Stimulated activated CD4-positive, alpha-beta T cell treated with anti-CD3 and anti-CD28 coated beads, Interleukin-4, amount 100 ng/mL, for 48 hours (primary cell): ENCODE data around the gene THSD4.

Source experiments
- DNase-seq, 2 donors: peaks; one replicate each; pipeline ENCODE4 v3.0.0-alpha.2; 2020; ENCODE audit warnings: low read depth in 2 of 2

Gene THSD4

DNA sequence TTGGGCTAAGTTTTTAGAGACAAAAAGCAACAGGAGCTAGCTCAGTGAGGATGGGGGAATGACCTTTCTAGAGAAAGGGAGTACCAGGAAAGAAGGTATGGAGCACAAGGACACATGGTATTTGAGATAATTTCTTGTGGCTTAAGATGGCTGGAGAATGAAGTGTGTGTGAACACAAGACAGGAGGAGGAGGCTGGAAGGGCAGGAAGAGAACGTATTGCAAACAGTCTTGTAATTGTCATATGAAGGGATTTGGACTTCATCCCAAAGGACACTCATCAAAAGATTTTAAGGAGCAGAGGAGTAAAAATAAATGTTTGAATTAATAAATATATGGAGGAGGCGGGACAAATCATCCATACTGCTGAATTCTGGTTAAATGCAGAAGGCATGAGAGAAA is 426.5 kb downstream of the THSD4 start:
- DNase-seq: no peak

GRCh38 chr15:71542836-71543235 is 427.6 kb downstream of the THSD4 start:
- no peak for DNase-seq

GRCh38 chr15:71543413-71543812 is 428.1 kb downstream of the THSD4 start:
- DNase-seq: no peak

DNA sequence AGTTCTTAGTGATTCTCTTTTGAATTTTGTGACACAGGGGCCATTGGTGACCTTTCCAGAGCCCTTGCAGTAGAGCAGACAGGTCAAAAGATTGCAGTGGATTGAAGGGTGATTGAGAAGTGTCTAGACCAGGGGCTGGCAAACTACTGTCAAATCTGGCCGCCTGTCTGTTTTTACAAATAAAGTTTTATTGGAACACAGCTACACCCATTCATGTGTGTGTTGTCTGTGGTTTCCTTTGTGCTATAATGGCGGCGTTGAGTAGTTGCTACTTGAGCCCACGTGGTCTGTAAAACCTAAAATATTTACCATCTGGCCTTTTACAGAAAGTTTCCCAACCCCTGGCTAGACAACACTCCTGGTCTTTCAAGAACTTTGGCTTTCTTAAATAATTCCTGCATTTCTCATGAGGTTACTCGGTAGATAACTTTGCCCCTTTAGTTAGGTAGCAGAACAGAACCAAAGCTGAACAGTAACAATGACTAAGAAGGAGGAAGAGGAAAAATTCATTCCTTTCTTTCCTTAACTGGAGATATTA is 430.0 kb downstream of the THSD4 start:
- DNase-seq: no peak

DNA sequence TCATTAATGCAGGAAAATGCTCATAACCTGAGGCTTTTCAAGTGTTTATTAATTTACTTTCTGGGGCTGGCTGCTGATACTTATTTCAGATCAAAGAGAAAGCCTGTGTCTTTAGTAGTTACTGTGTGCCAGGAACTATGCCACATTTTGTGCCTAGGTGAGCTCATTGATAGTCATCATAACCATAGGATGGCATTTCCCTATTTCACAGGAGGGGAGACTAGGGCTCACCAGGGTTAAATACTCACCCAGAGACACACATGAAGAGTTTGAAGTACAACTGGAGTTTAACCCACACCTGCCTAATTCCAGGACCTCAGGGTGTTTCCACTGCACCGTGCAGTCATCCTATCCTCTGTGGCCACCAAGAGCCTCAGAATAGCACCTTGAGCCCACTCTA is 430.7 kb downstream of the THSD4 start:
- DNase-seq: no peak

- no peak for DNase-seq
These were observed 431.7 kb downstream of the THSD4 start for GRCh38 chr15:71547011-71547410.

DNA sequence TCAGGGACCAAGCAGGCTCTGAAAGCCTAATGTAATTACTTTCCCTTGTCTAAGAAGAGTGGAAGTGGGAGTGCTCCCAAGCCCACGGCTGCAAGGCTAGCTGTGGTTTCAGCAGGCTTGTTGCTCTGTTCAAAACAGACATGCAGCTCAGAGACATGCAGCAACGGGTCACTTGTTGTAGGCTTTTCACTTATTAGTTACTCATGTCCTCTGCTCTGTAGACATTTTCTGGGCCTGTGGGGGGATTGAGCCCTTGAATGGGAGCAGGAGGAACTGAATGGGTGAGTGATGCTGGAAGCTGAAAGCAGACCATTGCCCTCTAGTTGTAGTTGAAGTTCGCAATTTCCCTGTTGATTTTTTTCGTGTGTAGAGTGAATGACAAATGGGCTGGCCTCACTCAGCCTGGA is 433.1 kb downstream of the THSD4 start:
- DNase-seq: no peak

GRCh38 chr15:71549091-71549490 is 433.8 kb downstream of the THSD4 start:
- DNase-seq: no peak

DNA sequence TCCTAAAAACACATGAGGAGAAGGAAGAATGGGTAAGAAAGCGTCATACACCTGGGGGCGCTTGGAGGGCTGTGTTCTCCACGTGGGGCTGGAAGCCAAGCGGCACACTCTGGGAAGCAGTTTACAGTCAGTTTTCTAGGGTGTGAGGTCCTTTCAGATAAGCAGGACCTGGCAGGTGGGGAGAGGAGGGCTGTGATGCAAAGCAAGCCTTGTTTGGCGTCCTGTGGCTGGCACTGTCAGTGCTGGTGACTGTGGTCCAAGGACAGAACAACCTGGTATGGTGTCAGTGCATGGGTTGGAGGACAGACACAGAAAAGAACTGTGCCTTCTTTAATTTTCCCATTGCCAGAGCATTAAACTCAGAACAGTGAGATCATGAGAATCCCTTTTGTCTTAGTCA is 434.4 kb downstream of the THSD4 start:
- DNase-seq: no peak

GRCh38 chr15:71551566-71551965 is 436.3 kb downstream of the THSD4 start:
- DNase-seq: no peak

DNA sequence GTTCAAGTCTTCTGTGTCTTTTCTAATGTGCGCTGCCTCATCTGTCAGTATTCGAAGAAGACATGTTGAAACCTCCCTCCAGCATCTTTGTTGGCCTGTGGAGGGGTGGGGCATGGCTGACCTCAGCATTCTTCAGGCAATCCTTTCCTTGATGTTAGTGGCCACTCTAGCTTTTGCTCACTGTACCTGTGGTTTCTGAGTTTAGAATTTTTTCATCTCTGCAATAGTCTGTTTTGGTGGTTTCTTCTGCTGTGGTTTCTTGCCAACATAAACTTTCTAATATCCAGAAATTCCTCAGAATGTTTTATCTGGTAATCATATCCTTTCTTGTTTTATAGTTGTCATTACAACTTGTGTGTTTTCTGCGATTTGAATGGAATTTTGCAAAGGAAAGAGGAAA is 443.8 kb downstream of the THSD4 start:
- DNase-seq: no peak

DNA sequence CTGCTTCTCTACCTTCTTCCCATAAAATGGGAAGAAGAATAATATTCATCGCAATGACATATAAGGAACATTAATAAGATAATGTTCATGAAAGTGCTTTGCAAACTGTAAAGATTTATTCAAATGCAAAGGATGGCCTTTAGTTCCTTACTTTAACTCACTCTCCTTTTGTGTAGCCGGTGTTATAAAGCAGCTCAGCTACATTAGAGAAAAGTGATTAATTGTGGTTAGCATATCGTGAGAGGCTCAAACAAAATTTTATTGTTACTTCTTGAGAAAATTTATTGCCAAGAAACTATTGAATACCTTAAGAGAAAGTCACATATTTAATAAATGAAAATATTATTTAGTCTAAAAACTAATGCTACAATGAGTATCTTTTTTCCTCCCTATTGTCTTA is 444.3 kb downstream of the THSD4 start:
- no peak for DNase-seq

DNA sequence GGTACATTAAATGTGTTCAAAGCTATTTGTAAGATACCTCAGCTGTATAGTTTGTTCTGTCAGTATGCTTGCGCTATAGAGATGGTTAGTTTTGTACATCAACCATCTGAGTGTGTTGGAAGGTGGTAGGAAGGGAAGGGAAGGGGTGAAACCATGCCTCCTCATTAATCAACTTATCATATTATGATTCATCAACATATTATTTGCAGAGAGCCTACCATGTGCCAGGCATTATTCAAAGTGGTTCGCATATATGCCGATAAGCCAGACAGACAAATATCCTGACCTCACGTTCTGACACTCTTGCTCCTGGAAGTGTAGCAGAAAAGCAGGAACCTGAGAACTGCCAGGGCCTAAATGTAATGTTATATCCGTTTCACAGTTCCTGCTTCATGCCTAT is 447.0 kb downstream of the THSD4 start:
- no peak for DNase-seq

- DNase-seq: no peak
These were observed 448.9 kb downstream of the THSD4 start for GRCh38 chr15:71564217-71564616.

DNA sequence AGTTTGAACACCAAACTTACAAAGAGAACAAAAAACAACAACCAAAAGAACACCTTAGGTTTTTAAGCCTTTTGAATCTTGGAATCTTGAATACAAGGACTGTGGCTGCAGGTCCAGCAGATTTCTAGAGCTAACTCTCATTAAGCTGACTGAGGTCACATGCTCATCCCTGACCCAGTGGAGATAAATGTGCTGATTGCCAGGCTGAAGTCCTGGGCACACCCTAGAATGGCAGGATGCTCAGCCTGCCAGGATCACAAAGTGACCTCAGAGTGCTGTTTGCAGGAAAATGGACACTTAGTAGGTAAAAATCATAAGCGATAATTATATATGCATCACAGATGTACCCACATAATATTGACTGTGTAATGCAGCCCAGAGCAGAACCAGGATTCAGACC is 449.7 kb downstream of the THSD4 start:
- no peak for DNase-seq

- no peak for DNase-seq
These were observed 450.4 kb downstream of the THSD4 start for GRCh38 chr15:71565631-71566160.

DNA sequence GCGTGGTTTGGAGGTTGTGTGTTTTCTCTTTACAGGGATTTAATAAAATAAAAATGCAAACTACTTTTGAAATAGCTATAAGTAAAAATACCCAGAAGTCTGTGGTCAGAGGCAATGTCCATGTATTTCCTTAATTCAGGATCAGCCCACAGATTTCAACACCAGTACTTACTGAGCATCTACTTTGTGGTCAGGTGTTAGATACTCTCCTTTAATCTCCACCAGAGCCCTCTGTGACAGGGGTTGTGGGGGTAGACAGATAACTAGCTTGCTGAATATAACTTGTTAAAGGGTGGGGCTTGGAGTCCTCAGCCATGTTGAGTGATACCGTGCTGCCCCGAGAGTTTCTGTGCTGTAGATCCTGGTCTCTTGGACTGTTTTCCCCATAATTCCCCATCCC is 451.0 kb downstream of the THSD4 start:
- DNase-seq: no peak

GRCh38 chr15:71567173-71567572 is 451.9 kb downstream of the THSD4 start:
- DNase-seq: no peak

GRCh38 chr15:71568227-71568626 is 453.0 kb downstream of the THSD4 start:
- no peak for DNase-seq

DNA sequence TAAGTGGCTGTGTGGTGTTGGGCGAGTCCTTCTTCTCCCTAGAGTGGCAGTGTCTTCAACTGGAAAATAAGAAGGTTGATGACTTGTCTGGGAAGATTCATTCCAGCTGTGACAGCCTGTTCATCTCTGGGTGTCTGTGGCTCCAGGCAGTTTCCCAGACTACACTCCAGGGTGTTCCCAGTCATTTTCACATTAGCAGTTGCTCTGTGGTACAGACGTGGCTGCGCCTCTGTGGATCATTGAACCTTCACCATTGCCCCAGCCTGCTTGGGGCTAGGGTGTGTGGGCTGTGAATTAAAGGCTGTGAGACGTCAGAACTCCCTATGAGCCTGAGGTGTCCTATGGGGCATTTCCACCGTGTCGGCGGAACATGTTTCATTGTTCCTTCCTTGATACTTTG is 455.5 kb downstream of the THSD4 start:
- DNase-seq: no peak

DNA sequence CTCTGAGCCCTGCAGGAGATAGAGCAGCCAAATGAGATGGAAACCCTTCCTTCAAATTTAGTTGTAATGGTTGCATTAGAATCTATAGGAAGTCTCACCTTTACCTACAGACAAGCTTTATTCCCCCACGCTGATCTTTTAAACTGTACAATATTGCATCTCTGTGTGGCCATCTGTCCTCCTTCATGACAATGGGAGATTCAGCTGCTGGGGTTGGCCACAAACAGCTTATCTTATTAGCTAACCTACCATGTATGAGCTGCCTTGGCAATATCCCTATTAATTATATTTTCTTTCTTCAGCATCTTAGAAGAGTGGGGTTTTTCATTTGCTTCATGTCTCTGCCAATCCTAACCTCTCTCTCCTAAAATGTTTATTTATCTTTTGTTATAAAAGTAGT is 456.4 kb downstream of the THSD4 start:
- no peak for DNase-seq

DNA sequence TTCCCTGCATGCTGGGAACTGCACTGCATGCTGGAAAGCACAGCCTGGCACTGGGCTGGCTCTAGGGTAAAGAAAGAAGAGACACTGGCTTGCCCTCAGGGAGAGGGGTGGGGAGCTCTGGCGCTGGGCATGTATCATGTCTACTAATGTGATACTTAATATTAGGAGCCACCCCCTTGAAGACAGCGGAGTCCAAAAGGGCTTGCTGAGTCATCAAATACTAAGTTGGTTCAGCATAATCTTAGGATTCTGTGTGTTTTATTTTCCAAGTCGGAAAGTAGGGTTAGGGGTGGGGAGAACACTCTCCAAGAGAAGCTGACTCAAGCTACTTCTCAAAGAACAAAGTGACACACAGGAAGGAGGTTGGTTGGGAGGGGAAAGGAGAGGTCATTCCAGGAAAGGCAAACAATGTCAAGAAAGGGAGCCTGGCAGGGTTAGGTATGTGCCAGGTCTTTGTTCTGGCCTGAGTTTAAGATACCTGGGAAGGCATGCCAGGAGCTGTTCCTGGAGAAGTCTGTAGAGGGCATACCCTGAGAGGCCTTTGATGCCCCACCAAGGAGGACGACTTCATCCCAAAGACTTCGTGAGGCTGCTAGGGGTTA is 457.3 kb downstream of the THSD4 start:
- DNase-seq: no peak

DNA sequence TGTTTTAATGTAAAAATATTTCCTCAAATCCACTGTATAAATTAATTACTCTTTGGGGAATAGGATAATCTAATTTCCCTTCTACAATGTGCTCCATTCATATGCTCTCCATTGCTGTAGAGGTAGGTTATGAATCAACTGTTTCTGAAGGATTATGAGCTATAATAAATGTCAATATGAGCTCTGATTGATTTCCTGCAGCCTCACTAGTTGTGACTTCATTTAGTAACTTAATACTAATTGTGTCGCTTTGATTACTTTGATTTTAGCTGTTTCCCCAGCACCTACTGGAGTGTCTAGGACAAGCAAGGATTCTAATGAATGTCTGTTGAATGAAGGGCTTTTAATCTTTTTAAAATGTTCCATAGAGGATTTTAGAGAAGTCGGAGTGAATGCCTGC is 458.3 kb downstream of the THSD4 start:
- no peak for DNase-seq

DNA sequence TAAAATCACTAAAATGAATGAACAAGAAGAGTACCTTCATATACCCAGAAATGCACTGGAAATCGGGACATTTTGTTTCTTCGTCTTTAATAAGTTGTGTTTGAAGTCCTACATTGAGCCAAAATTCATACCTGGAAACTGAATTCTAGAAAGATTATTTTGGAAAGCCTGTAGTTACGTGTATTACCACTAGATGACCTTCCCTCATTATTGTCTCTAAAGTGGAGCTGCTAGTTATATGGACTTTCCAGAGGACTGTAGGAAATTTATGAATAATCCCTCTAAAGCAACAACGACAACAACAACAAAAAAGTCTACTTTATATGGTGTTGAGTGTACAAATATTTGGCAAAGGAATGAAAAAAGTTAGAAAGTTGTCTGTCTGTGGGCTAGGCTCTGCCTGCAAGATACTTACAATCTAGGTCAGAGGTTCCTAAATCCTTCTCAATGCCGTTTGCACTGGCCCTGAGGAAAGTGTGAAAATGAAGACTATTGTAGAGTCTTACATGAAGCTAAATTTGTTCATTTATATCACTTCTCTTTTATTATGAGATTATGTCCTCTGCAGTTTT is 460.3 kb downstream of the THSD4 start:
- DNase-seq: no peak
